K562 (cell line): ENCODE measurements around the gene C2CD2L. TPM values are rescaled to one million over a fixed set of nuclear protein-coding genes. Genes with fewer than 3 reads are reported as not detected.

Experiments used
- ARNT ChIP-seq, 2 experiments: fragments of 450-650 bp; IDR thresholded peaks; 2 replicates each; pipeline ENCODE4 v1.6.1; 2016; ENCODE audit warnings: mild to moderate bottlenecking in 1 of 2
- BRF1 ChIP-seq: IDR thresholded peaks from 3 replicates; pipeline ENCODE4 v1.6.1; 2011; ENCODE audit warnings: borderline replicate concordance, mild to moderate bottlenecking; ENCODE audit not compliant: insufficient read length; ENCODE audit errors: extremely low read depth
- CAMTA2 ChIP-seq: fragments of 250-450 bp; sonication (Bioruptor Pico); conservative IDR thresholded peaks from 2 replicates; pipeline ENCODE4 v1.5.1; 2022
- CHD2 ChIP-seq: IDR thresholded peaks from 2 replicates; pipeline ENCODE4 v1.6.1; 2011; ENCODE audit warnings: low read depth, low read length
- GTF2E2 ChIP-seq: fragments of 200-800 bp; sonication (Bioruptor generic); IDR thresholded peaks from 2 replicates; pipeline ENCODE4 v1.6.1; 2016; ENCODE audit warnings: missing genetic modification characterization, missing compliant biosample characterization
- HDAC8 ChIP-seq: fragments of 450-650 bp; IDR thresholded peaks from 2 replicates; pipeline ENCODE4 v1.6.1; 2016; ENCODE audit warnings: mild to moderate bottlenecking, missing genetic modification characterization, moderate library complexity, missing compliant biosample characterization
- HIVEP1 ChIP-seq: fragments of 250-450 bp; sonication (Bioruptor Pico); IDR thresholded peaks from 2 replicates; pipeline ENCODE4 v1.4.0; 2020; ENCODE audit warnings: mild to moderate bottlenecking
- HNRNPK ChIP-seq: fragments of 200-400 bp; formaldehyde crosslinking; IDR thresholded peaks from one replicate; pipeline ENCODE4 v1.6.1; 2018; ENCODE audit warnings: mild to moderate bottlenecking, low read depth, low read length; ENCODE audit not compliant: poor library complexity, severe bottlenecking
- MEF2D ChIP-seq: conservative IDR thresholded peaks from 2 replicates; pipeline ENCODE4 v1.6.1; 2016; ENCODE audit warnings: low read depth, missing genetic modification characterization, missing compliant biosample characterization
- MXI1 ChIP-seq: IDR thresholded peaks from 2 replicates; pipeline ENCODE4 v1.6.1; 2011; ENCODE audit warnings: low read depth, mild to moderate bottlenecking, improper control_type of control experiment, low read length
- MYBL2 ChIP-seq, 2 experiments: fragments of 450-650 bp in 1 of 2; sonication (generic) in 1 of 2; formaldehyde crosslinking in 1 of 2; IDR thresholded peaks; 2 replicates each; pipeline versions ENCODE4 v1.6.1 to v1.8.1; 2017 to 2022; ENCODE audit warnings: borderline replicate concordance in 1 of 2, inconsistent platforms in 1 of 2, low read depth in 1 of 2, mild to moderate bottlenecking in 1 of 2, missing genetic modification reagents in 1 of 2, moderate library complexity in 1 of 2
- NFRKB ChIP-seq: fragments of 450-650 bp; IDR thresholded peaks from 2 replicates; pipeline ENCODE4 v1.6.1; 2016; ENCODE audit warnings: low read depth
- NR2C1 ChIP-seq, 2 experiments: fragments of 450-650 bp; IDR thresholded peaks; 2 replicates each; pipeline ENCODE4 v1.6.1; 2017; ENCODE audit warnings: mild to moderate bottlenecking in 2 of 2, antibody characterized with exemption in 1 of 2, inconsistent platforms in 1 of 2, missing compliant biosample characterization in 1 of 2, missing genetic modification characterization in 1 of 2
- POLR3G ChIP-seq: IDR thresholded peaks from 2 replicates; pipeline ENCODE4 v1.6.1; 2011; ENCODE audit not compliant: insufficient read length, insufficient replicate concordance; ENCODE audit errors: extremely low read depth
- RBM17 ChIP-seq: fragments of 200-400 bp; formaldehyde crosslinking; IDR thresholded peaks from 2 replicates; pipeline ENCODE4 v1.6.1; 2017; ENCODE audit warnings: low read depth, mild to moderate bottlenecking, low read length, borderline replicate concordance
- RHOXF2B ChIP-seq: fragments of 250-450 bp; sonication (Bioruptor Pico); conservative IDR thresholded peaks from 2 replicates; pipeline ENCODE4 v1.5.1; 2021
- SETDB1 ChIP-seq: IDR thresholded peaks from one replicate; pipeline ENCODE4 v1.6.1; 2012; ENCODE audit warnings: low read length, control low read depth, inconsistent platforms
- SMAD4 ChIP-seq: fragments of 250-450 bp; sonication (Bioruptor Pico); conservative IDR thresholded peaks from 2 replicates; pipeline ENCODE4 v1.8.0; 2021; ENCODE audit warnings: inconsistent platforms, mild to moderate bottlenecking, moderate library complexity
- XRCC5 ChIP-seq: fragments of 200-400 bp; formaldehyde crosslinking; IDR thresholded peaks from 2 replicates; pipeline ENCODE4 v1.6.1; 2017; ENCODE audit warnings: low read depth, mild to moderate bottlenecking, low read length
- ZNF408 ChIP-seq: fragments of 250-450 bp; sonication (Bioruptor Pico); IDR thresholded peaks from 2 replicates; pipeline ENCODE4 v1.4.0; 2020; ENCODE audit warnings: low read depth, mild to moderate bottlenecking, moderate library complexity
- ZNF668 ChIP-seq: fragments of 250-450 bp; sonication (Bioruptor Pico); IDR thresholded peaks from 2 replicates; pipeline ENCODE4 v1.8.0; 2022; ENCODE audit warnings: mild to moderate bottlenecking, inconsistent platforms
- ZNF778 ChIP-seq: fragments of 450-650 bp; formaldehyde crosslinking; IDR thresholded peaks from 2 replicates; pipeline ENCODE4 v1.4.0; 2020; ENCODE audit warnings: mild to moderate bottlenecking, moderate library complexity
- polyA plus RNA-seq, 8 experiments: library from polyadenylated mRNA; depleted of rRNA in 4 of 8; stranded (reverse) in 5 of 8; unstranded in 3 of 8; fragments of >200 nt; fragmentation: Nextera tagmentation in 2 of 8; fragmentation: Illumina TruSeq in 1 of 8; extraction: Ambion mirVana in 2 of 8; extraction: Trizol in 1 of 8; gene quantifications; 2 replicates each; pipeline versions ENCODE4 v1.2.1 to v1.2.3, GENCODE V29; 2011 to 2014; ENCODE audit warnings: inconsistent platforms in 1 of 8, missing spikeins in 1 of 8
- total RNA-seq, 7 experiments: library from RNA; depleted of rRNA in 6 of 7; stranded (reverse); fragments of >200 nt in 6 of 7; fragmentation: Illumina TruSeq in 2 of 7; extraction: Trizol in 2 of 7; gene quantifications; 2 replicates each; pipeline versions ENCODE4 v1.2.1 to v1.2.3, GENCODE V29; 2011 to 2021; ENCODE audit warnings: low replicate concordance in 1 of 7
- TF ChIP-seq, protein P1 (sequence below): fragments of 250-450 bp; sonication (Bioruptor Pico); IDR thresholded peaks from 2 replicates; pipeline ENCODE4 v1.8.0; 2022; ENCODE audit warnings: inconsistent platforms
- TF ChIP-seq, protein P2 (sequence below): fragments of 450-650 bp; conservative IDR thresholded peaks from 2 replicates; pipeline ENCODE4 v1.6.1; 2016; ENCODE audit warnings: missing genetic modification characterization, low read depth, mild to moderate bottlenecking, missing compliant biosample characterization, moderate library complexity
- TF ChIP-seq, protein P3 (sequence below): conservative IDR thresholded peaks from 2 replicates; pipeline ENCODE4 v1.6.1; 2011; ENCODE audit warnings: low read depth, mild to moderate bottlenecking, low read length; ENCODE audit not compliant: control insufficient read depth

C2CD2L gene
- total and polyA plus RNA-seq, 9 of the 15 experiments (the other 6 are each of a cell fraction or from before 2014, with no cell fraction given), result 0.66 to 41.2 (median 14.8) TPM

DNA sequence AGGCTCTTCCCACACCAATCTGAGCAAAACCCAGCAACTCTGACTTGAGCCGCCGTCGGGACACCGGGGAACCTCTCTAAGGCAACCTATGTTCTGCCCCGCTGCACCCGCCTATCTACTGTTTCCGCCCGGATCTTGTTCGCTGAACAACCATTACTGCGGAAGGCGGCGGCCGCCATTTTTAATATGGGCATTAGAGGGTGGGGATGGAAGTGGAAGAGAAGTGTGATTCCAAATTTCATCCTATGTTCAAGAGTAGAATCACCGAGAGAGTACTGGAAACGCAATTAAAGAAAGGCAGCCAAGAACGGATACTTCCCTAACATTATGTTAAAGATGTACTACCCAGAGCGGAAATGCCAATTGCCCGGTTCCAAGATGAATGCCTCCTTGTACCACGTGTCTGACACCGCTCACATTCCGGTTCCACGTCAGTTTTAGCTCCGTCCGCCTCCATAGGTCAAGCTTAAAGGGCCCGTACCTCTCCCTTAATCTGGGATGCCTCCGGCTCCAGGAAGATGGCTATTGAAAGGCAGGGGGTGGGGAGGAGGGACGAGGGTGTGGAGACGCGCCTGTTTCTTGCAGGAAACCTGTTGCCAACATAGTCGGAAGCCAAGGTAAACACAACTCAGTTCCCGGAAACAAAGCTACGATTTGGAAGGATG, 5.3 kb upstream of the C2CD2L start, which contains the start of gene DPAGT1 (continued):
- TF ChIP-seq, protein P1, sequence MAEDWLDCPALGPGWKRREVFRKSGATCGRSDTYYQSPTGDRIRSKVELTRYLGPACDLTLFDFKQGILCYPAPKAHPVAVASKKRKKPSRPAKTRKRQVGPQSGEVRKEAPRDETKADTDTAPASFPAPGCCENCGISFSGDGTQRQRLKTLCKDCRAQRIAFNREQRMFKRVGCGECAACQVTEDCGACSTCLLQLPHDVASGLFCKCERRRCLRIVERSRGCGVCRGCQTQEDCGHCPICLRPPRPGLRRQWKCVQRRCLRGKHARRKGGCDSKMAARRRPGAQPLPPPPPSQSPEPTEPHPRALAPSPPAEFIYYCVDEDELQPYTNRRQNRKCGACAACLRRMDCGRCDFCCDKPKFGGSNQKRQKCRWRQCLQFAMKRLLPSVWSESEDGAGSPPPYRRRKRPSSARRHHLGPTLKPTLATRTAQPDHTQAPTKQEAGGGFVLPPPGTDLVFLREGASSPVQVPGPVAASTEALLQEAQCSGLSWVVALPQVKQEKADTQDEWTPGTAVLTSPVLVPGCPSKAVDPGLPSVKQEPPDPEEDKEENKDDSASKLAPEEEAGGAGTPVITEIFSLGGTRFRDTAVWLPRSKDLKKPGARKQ (CRISPR knock-in tag), result no peak
- TF ChIP-seq MXI1 (peak; percentile 96), BRF1 (no peak), HNRNPK (no peak), ZNF408 (CRISPR knock-in tag) (no peak), CHD2 (no peak), ZNF778 (CRISPR knock-in tag) (no peak), NR2C1 (IDR thresholded peaks at IDR 0.05) (peak; percentile 94), NR2C1 (tag; IDR thresholded peaks at IDR 0.05) (peak; percentile 91), GTF2E2 (tag) (peak; percentile 60; the same call in 1 of the 2 replicates), CAMTA2 (no peak), RBM17 (no peak), MYBL2 (IDR thresholded peaks at IDR 0.05; ENCODE audit: low read depth) (peak; percentile 46; the same call in 1 of the 2 replicates), MYBL2 (CRISPR knock-in tag; IDR thresholded peaks at IDR 0.05; ENCODE audit: borderline replicate concordance) (no peak), HIVEP1 (0 out of 2 replicates have a peak, but pooled peaks have one; percentile 40), SMAD4 (CRISPR knock-in tag) (peak; percentile 72), HDAC8 (tag) (peak; percentile 53; the same call in 1 of the 2 replicates), SETDB1 (no peak), MEF2D (tag) (no peak; the same call in 1 of the 2 replicates), XRCC5 (peak; percentile 67; the same call in 1 of the 2 replicates), ZNF668 (no peak), POLR3G (no peak), RHOXF2B (CRISPR knock-in tag) (no peak), ARNT (IDR thresholded peaks at IDR 0.05) (peak; percentile 55 to 80; a peak in 2 of 4 replicates), NFRKB (peak; percentile 84)
- TF ChIP-seq, protein P2, sequence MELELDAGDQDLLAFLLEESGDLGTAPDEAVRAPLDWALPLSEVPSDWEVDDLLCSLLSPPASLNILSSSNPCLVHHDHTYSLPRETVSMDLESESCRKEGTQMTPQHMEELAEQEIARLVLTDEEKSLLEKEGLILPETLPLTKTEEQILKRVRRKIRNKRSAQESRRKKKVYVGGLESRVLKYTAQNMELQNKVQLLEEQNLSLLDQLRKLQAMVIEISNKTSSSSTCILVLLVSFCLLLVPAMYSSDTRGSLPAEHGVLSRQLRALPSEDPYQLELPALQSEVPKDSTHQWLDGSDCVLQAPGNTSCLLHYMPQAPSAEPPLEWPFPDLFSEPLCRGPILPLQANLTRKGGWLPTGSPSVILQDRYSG, result peak; percentile 93; the same call in 1 of the 2 replicates
- TF ChIP-seq, protein P3, sequence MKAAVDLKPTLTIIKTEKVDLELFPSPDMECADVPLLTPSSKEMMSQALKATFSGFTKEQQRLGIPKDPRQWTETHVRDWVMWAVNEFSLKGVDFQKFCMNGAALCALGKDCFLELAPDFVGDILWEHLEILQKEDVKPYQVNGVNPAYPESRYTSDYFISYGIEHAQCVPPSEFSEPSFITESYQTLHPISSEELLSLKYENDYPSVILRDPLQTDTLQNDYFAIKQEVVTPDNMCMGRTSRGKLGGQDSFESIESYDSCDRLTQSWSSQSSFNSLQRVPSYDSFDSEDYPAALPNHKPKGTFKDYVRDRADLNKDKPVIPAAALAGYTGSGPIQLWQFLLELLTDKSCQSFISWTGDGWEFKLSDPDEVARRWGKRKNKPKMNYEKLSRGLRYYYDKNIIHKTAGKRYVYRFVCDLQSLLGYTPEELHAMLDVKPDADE, result no peak; the same call in none of the 2 replicates
